Measurements from ENCODE around the gene C3orf22.

C3orf22 gene

DNA sequence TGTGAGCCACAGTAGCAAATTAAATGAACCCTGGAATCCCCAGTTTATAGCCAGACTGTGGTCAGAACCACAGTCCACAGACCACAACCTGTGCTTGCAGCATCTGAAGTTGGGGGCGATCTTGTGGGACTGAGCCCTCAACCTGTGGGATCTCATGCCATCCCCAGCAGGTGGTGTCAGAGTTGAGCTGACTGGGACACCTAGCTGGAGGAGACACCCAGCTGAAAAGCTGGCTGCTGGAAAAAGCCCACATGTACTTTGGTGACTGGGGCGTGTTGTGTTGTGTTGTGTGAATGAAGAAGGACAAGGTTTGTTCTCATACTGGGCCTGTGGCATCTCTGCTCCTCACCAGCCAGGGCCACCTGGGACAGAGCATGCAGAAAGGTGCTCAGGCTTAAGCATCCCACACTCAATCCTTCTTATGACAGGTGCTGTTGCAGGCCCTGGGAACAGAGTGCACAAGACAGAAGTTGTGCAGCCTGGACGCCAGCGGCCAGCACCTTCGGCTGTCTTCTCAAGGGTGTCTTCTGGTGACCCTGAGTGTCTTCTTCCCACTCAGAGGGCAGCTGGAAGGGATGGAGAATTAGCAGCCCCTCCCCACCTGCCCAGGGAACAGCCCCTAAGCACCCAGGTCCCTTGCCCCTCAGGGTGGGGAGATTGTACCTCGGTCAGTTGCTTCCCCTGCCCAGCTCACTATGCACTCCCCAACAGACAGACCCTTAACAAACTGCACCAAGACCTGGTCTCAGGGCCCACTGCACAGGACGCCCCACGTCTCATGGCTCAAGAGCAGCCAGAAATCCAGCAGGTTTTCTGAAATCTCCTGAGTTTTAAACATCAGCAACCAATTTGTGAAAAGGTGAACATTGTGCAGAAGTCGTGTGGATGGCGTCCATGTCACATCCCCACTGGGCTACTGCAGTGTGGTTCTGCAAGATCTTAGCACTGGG, 39.0 kb downstream of the C3orf22 start:
- peaks cover 18% of the 10 kb centered on the region for H3K27me3 Mint-ChIP-seq (ENCODE audit: low read depth)
- H3K4me3 Mint-ChIP-seq, result no peak overlapping the region
- peaks cover 2% of the 10 kb centered on the region for H3K4me1 Mint-ChIP-seq (ENCODE audit: low read depth)
- H3K36me3 Mint-ChIP-seq (ENCODE audit: low read depth), result no peaks in the 10 kb centered on the region
- H3K9me3 Mint-ChIP-seq, result no peaks in the 10 kb centered on the region
- H3K27ac Mint-ChIP-seq, result no peak overlapping the region

DNA sequence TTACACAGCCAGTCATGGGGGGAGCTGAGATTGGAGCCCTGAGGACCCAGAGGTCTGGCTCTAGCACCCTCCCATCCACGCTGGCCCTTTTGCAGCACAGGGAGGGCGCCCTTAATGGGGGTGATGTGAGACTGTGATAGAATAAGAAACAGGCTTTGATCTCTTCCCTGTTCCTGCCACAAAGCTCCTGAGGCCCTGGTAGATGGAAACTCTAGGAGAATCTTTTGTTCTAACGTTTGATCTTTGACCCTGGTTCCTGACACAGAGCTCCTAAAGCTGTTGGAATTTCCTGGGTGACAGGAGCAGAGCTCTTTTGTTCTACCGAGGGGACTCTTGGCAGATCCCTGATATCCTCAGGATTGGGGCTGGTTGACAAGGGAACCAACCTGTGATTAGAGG, 40.0 kb downstream of the C3orf22 start:
- H3K27ac Mint-ChIP-seq, result no peak overlapping the region
- no peak overlapping the region for H3K4me3 Mint-ChIP-seq
- no peaks in the 10 kb centered on the region for H3K9me3 Mint-ChIP-seq
- peaks cover 18% of the 10 kb centered on the region for H3K27me3 Mint-ChIP-seq (ENCODE audit: low read depth)
- peaks cover 2% of the 10 kb centered on the region for H3K4me1 Mint-ChIP-seq (ENCODE audit: low read depth)
- H3K36me3 Mint-ChIP-seq (ENCODE audit: low read depth), result no peaks in the 10 kb centered on the region

DNA sequence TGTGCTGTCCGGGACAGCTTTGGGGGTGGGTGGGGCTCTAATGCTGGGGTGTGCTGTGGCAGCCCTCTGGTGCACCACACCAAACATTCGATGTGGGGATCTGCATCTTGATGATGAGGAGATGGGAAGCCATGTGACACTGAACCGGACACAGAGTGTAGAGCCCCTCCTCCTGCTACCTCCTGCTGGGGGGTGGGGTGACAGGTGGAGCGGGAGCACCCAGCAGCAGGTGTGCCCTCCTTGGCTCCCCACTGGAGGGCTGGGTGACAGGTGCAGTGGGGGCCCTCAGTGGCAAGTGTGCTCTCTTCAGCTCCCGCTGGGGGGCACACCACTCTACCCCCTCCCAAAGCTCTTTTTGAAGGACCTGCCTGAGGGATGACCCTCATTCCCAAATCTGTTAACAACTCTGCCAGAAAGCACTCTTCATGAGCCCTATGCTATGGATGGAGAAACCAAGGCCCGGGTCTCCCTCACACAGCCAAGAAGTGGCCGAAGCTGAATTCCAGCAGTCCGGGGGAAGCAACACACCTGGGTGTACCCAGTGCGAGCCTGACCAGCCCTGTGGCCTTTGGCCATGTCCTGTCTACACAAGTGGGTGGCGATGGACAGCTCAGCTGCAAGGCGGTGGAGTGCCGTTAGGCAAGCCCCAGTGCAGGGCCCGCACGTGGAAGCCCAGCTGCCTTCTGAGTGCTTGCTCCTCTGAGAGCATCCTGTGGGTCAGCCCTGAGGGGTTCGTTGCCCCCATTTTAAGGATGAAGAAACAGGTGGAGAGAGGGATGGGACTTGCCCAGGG, 40.5 kb downstream of the C3orf22 start:
- no peak overlapping the region for H3K27ac Mint-ChIP-seq
- peaks cover 12% of the 10 kb centered on the region for H3K27me3 Mint-ChIP-seq (ENCODE audit: low read depth)
- H3K36me3 Mint-ChIP-seq (ENCODE audit: low read depth), result no peaks in the 10 kb centered on the region
- H3K9me3 Mint-ChIP-seq, result no peaks in the 10 kb centered on the region
- H3K4me1 Mint-ChIP-seq (ENCODE audit: low read depth), result peaks cover 2% of the 10 kb centered on the region
- no peak overlapping the region for H3K4me3 Mint-ChIP-seq

DNA sequence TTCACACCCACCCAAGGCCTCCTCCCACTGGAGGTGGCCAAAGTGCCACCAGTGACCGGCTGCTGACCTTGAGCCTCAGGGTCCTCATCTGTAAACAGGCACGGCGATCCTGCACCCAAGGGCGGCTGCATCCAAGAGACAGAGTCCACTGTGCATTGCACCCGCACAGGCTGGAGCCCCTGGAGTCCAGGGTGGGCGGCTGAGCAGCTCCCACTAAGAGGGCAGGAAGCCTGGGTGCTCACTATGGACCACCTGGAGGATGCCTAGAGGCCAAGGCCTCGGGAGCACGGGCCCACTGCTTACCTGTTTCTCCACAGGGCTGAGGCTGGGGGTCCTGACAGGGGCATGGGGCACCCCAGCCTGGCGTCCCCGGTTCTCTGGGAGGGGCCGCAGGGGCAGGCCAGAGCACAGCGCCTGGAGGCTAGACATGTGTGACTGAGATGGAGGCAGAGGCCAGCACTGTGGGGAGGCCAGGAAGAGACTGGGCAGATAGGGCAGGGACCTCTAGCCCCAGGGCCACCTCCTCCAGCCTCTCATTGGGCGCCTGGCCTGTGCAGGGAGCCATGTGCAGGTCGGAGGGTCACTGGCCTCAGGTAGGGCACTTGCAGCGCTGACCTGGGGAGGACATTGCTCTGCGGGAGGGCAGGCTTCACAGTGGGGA, 41.3 kb downstream of the C3orf22 start, which contains the start of gene UROC1:
TSS of gene UROC1 (minus strand) at position 483 of the 661 bp plus-strand sequence. CDS start at position 429, 54 bp downstream.
- Mint-ChIP-seq H3K27me3 (ENCODE audit: low read depth) (peaks cover 5% of the 10 kb centered on the region), H3K4me1 (ENCODE audit: low read depth) (peaks cover 2% of the 10 kb centered on the region)

DNA sequence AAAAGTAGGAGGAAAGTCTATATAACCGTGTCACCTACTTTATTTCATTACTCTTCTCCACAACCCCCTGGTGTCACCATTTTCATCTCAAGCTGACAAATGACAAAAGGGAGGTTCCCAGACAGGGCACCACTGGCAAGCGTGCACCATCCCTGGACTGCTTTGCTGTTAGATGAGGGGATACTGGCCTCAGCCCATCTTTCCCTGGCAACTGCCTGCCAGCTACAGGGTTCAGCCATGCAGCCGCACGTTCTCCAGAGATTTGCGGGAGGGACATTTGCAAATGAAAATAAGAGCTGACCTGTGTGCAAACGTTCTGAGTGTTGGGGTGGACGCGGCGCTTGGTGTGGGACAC, 41.8 kb downstream of the C3orf22 start:
- H3K4me1 Mint-ChIP-seq (ENCODE audit: low read depth), result peaks cover 2% of the 10 kb centered on the region
- no peak overlapping the region for H3K4me3 Mint-ChIP-seq
- no peaks in the 10 kb centered on the region for H3K36me3 Mint-ChIP-seq (ENCODE audit: low read depth)
- H3K27ac Mint-ChIP-seq, result no peak overlapping the region
- no peaks in the 10 kb centered on the region for H3K9me3 Mint-ChIP-seq
- no peaks in the 10 kb centered on the region for H3K27me3 Mint-ChIP-seq (ENCODE audit: low read depth)

More for the DNA sequence above, 41.3 kb downstream of the C3orf22 start, which contains the start of gene UROC1:
- H3K27ac Mint-ChIP-seq, result no peak within 1 kb of the TSS
- no peak within 1 kb of the TSS for H3K4me3 Mint-ChIP-seq
- H3K36me3 Mint-ChIP-seq (ENCODE audit: low read depth), result no peaks in the 10 kb centered on the region
- no peaks in the 10 kb centered on the region for H3K9me3 Mint-ChIP-seq

DNA sequence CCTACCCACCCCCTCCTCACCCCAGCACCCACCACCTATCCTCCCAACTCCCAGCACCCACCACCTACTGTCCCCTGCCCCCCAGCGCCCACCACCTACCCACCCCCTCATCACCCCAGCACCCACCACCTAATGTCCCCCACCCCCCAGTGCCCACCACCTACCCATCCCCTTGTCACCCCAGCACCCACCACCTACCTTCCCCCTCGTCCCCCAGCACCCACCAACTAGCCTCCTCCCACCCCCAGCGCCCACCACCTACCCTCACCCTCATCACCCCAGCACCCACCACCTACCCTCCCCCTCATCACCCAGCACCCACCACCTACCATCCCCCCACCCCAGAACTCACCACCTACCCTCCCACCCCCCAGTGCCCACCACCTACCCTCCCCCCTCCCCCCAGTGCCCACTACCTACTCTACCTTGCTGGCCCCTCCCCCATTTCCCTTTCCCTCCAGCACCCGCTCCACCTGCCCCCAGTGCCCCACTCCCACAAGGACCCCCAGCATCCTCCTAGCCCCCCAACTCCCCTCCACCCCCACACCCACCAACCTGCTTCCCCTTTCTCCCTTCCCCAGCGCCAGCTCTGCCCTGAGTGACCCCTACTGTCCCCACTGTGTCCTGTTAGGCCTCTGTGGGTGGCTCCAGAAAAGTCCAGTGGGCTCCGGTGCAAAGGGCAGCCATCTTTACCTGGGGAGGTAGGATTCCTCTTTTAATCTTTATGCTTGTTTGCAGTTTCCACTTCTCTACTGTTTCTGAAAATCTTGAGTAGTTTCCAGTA, 42.4 kb downstream of the C3orf22 start:
- Mint-ChIP-seq H3K27ac (no peak overlapping the region), H3K27me3 (ENCODE audit: low read depth) (no peaks in the 10 kb centered on the region), H3K9me3 (no peaks in the 10 kb centered on the region)

DNA sequence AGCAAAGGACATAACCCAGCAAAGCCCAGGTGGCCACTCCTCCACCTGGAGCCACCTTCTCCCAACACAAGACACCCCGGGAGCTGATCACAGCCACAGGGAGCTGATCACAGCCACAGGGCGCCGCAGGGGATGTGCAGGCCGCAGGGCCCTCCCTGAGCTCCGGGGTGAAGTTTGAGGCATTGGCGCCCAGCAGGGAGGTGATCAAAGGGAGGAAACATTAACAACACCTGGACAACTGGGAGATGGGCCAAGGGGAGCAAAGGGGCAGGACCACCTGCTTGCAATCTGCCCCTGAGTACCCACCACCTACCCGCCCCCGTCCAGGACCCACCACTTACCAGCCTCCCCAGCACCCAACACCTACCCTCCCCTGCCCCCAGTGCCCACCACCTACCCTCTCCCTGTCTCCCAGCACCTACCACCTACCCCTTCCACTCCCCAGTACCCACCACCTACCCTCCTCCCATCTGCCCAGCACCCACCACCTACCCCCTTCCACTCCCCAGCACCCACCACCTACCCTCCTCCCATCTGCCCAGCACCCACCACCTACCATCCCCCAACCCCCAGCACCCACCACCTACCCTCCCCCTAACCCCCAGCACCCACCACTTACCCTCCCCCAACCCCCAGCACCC, 43.5 kb downstream of the C3orf22 start:
- no peak overlapping the region for H3K4me3 Mint-ChIP-seq
- H3K4me1 Mint-ChIP-seq (ENCODE audit: low read depth), result peaks cover 2% of the 10 kb centered on the region
- no peak overlapping the region for H3K27ac Mint-ChIP-seq

More for the DNA sequence above, 42.4 kb downstream of the C3orf22 start:
- Mint-ChIP-seq H3K4me3 (no peak overlapping the region), H3K4me1 (ENCODE audit: low read depth) (peaks cover 2% of the 10 kb centered on the region), H3K36me3 (ENCODE audit: low read depth) (no peaks in the 10 kb centered on the region)

DNA sequence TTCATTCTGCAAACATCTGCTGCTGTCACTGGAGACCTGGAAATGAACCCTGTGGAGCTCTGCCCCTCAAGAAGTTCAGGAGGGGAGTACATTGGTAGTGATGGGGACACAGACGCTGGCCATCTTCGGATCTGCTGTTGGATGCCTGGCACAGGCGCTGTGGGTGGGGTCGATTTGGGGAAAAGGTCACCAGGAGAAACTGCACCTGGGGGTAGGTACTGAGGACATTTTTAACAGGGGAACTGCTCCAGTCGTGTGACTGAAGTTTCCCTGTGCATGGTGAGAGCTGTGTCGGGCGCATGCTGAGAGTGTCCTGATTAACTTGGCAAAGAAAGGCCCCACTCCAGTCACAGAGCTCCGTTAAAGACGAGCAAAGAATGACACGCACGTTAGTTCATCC, 44.6 kb downstream of the C3orf22 start:
- Mint-ChIP-seq H3K36me3 (ENCODE audit: low read depth) (no peaks in the 10 kb centered on the region), H3K27me3 (ENCODE audit: low read depth) (no peaks in the 10 kb centered on the region), H3K4me1 (ENCODE audit: low read depth) (peaks cover 2% of the 10 kb centered on the region), H3K9me3 (no peaks in the 10 kb centered on the region), H3K27ac (no peak overlapping the region), H3K4me3 (no peak overlapping the region)

More for the DNA sequence above, 43.5 kb downstream of the C3orf22 start:
- H3K9me3 Mint-ChIP-seq, result no peaks in the 10 kb centered on the region
- no peaks in the 10 kb centered on the region for H3K36me3 Mint-ChIP-seq (ENCODE audit: low read depth)
- no peaks in the 10 kb centered on the region for H3K27me3 Mint-ChIP-seq (ENCODE audit: low read depth)

DNA sequence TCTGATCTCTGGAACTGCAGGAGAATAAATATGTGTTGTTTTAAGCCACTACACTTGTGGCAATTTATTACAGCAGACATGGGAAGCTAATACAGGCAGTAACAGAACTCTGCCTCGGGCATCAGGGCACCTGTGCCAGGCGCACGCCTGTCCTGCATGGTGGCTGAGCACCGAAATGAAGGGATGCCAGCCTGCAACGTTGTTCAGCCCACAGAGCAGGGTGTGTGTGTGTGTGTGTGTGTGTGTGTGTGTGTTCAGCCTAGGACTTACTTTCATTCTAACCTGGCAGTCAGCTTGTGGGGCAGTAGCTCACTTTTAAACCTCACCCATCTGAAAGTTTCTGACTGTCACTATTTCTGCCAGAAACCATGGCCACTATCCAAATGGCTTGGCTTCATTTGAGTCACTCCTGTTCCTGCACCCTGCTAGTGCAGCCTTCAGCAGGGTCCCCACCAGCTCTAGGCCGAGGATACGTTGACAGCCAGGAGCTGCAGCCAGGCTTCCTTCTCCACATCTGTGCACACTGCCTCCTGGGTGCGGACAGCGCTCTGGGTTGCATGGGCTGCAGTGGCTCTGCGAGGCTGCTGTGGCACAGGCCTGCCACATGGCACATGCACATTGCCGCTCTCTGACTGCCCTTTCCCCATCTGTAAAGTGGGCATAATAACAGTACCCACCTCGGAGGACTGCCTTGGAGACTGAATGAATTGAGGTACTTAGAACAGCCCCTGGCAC, 45.6 kb downstream of the C3orf22 start:
- H3K27me3 Mint-ChIP-seq (ENCODE audit: low read depth), result no peaks in the 10 kb centered on the region
- no peak overlapping the region for H3K27ac Mint-ChIP-seq
- peaks cover 2% of the 10 kb centered on the region for H3K4me1 Mint-ChIP-seq (ENCODE audit: low read depth)
- H3K4me3 Mint-ChIP-seq, result no peak overlapping the region
- H3K9me3 Mint-ChIP-seq, result no peaks in the 10 kb centered on the region
- H3K36me3 Mint-ChIP-seq (ENCODE audit: low read depth), result no peaks in the 10 kb centered on the region

DNA sequence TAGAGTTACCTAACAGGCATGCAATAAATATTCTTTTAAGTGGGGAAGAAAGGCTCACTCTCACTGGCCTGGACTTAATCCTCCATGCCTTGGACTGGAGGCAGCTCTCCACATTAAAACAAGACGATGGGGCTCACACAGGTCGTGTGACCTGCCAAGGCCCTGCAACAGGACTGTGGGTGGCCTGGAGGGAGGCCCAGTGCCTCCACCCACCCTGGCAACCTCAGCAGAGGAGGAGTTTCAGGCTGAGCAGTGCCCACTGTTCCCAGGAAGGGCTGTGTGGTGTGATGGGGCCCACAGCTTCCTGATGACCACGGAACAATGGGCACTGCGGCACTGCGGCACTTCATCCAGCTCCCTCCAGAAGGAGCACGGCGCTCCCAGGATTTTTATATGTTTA, 46.7 kb downstream of the C3orf22 start:
- no peaks in the 10 kb centered on the region for H3K36me3 Mint-ChIP-seq (ENCODE audit: low read depth)
- peaks cover 2% of the 10 kb centered on the region for H3K4me1 Mint-ChIP-seq (ENCODE audit: low read depth)
- H3K4me3 Mint-ChIP-seq, result no peak overlapping the region
- no peak overlapping the region for H3K27ac Mint-ChIP-seq
- no peaks in the 10 kb centered on the region for H3K27me3 Mint-ChIP-seq (ENCODE audit: low read depth)
- H3K9me3 Mint-ChIP-seq, result no peaks in the 10 kb centered on the region

DNA sequence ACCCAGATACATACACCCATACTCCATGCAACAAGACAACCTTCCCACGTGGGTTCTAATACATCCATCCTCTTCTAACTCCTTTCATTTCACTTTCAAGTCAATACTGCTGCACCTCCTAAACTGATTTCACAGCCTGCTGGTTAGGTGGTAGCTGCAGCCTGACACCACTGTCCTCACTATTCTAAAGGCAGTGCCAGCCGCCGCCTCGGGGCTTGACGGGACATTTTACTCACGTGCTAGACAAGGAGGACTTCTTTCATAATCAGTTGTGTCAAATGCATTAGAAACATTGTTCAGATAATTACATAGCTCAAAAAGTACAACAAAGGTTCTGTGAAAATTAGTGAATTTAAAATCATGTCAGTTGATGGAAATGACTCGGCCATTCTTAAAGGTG, 47.4 kb downstream of the C3orf22 start:
- H3K36me3 Mint-ChIP-seq (ENCODE audit: low read depth), result no peaks in the 10 kb centered on the region
- no peak overlapping the region for H3K4me3 Mint-ChIP-seq
- no peaks in the 10 kb centered on the region for H3K9me3 Mint-ChIP-seq
- H3K27ac Mint-ChIP-seq, result no peak overlapping the region
- no peaks in the 10 kb centered on the region for H3K27me3 Mint-ChIP-seq (ENCODE audit: low read depth)
- no peaks in the 10 kb centered on the region for H3K4me1 Mint-ChIP-seq (ENCODE audit: low read depth)

DNA sequence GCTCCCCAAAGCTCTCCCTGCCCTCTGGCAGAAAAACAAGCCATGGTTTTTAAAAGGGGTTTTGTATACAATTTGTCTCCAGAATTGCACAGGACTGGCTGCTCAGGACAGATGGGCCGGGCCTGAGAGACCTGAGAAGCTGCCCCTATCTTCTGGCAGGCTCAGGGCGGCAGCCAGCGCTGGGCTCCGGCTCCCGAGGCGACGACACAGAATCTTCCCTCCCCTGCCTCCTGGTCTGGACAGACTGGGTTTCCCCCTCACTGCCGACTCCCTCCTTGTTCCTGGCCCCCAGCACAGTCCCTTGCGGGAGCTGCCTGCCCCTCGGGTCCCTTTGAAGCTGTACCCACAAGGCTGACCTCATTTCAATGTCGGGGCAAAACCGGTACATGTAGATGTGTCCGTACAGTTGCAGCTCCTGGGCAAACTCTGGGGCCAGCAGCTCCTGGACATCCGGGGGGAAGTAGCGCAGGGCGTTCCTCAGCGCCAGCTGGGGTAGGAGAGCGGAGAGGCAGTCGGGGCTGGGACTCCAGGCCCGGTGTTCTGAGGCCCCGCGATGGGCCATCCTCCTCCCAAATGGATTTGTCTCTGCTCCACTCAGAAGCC, 48.3 kb downstream of the C3orf22 start:
- no peak overlapping the region for H3K27ac Mint-ChIP-seq
- H3K36me3 Mint-ChIP-seq (ENCODE audit: low read depth), result no peaks in the 10 kb centered on the region
- H3K27me3 Mint-ChIP-seq (ENCODE audit: low read depth), result no peaks in the 10 kb centered on the region
- H3K4me3 Mint-ChIP-seq, result no peak overlapping the region
- no peaks in the 10 kb centered on the region for H3K4me1 Mint-ChIP-seq (ENCODE audit: low read depth)
- H3K9me3 Mint-ChIP-seq, result no peaks in the 10 kb centered on the region

Measured in T-helper 1 cell treated with Interleukin-12 subunit alpha and Interleukin-12 subunit beta and Interleukin-4 antibody, amounts not matched to agents 30 μg/mL and 1 μg/mL, for 36 hours (primary cell).